GM13976 (cell line): ENCODE results near the gene DAAM2.

Experiments used
- DNase-seq: peaks from one replicate; pipeline ENCODE4 v3.0.0; 2012; ENCODE audit warnings: low spot score
- CTCF ChIP-seq: IDR thresholded peaks from 2 replicates; pipeline ENCODE4 v1.5.1; 2012; ENCODE audit warnings: borderline replicate concordance, mild to moderate bottlenecking; ENCODE audit not compliant: insufficient read depth; ENCODE audit errors: extremely low read depth, missing control alignments, control extremely low read depth
- in situ Hi-C: fragments of 300-500 bp; cut with MboI; formaldehyde crosslinking; loops from one replicate; pipeline ENCODE4 v1.12.0; 2022; ENCODE audit warnings: low sequenced_read_pairs, mixed read lengths, inconsistent platforms; ENCODE audit not compliant: unreplicated experiment

The DAAM2 gene

GRCh38 chr6:39873439-39873838, 81.3 kb downstream of the DAAM2 start:
- in situ Hi-C loops, result no loop called here
- no peak for TF ChIP-seq CTCF
- DNase-seq, result no peak

- no peak for TF ChIP-seq CTCF
- in situ Hi-C loops, result loop anchor here (25.0 kb wide), 1 partner anchor 514 kb away; no protein-coding TSS in a partner anchor
- no peak for DNase-seq
Measured at GRCh38 chr6:39876111-39876510, 83.9 kb downstream of the DAAM2 start.

GRCh38 chr6:39876826-39877225, 84.7 kb downstream of the DAAM2 start:
- DNase-seq, result no peak
- TF ChIP-seq CTCF, result no peak
- in situ Hi-C loops, result loop anchor here (25.0 kb wide), 1 partner anchor 515 kb away; no protein-coding TSS in a partner anchor

- TF ChIP-seq CTCF, result no peak
- no peak for DNase-seq
- in situ Hi-C loops, result loop anchor here (25.0 kb wide), 1 partner anchor 517 kb away; no protein-coding TSS in a partner anchor
Measured at GRCh38 chr6:39879535-39879934, 87.4 kb downstream of the DAAM2 start.

GRCh38 chr6:39880594-39880993, 88.4 kb downstream of the DAAM2 start:
- TF ChIP-seq CTCF, result no peak
- no peak for DNase-seq

GRCh38 chr6:39881851-39882530, 89.8 kb downstream of the DAAM2 start:
- no peak for DNase-seq
- TF ChIP-seq CTCF, result no peak
- in situ Hi-C loops, result loop anchor here (25.0 kb wide), 1 partner anchor 520 kb away; no protein-coding TSS in a partner anchor

More at GRCh38 chr6:39880594-39880993, 88.4 kb downstream of the DAAM2 start:
- in situ Hi-C loops, result loop anchor here (25.0 kb wide), 1 partner anchor 518 kb away; no protein-coding TSS in a partner anchor
